Activated CD8-positive, alpha-beta memory T cell treated with anti-CD3 and anti-CD28 coated beads for 4 hours (primary cell): ENCODE measurements around the gene MANSC1.
"Not testable (repeated sequence)": the region's sequence is repeated elsewhere in the genome, so short reads cannot be mapped to it uniquely, and the experiment has no call there.

Experiments
- DNase-seq, 2 donors: peaks; one replicate each; pipeline ENCODE4 v3.0.0-alpha.2; 2020; ENCODE audit warnings: low read depth in 2 of 2

The MANSC1 gene

DNA sequence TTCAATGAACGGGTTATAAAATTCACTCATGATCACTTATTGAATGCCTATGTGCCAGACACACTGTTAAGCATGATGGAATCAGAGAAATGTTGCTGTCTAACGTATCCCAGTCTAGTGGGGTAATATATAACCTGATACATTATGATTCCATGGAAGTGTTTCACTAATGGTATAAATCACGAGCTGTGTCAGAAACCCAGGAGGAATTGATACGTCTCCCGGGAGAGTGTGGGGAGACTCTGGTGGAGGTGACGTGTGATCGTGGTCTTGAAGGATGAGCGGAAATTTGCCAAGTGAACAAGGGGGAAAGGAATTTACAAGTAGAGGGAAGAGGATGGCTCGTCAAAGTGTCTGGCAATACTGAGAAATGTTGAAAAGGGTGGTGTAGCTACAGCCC is 26.5 kb downstream of the MANSC1 start:
- DNase-seq: no peak

GRCh38 chr12:12323118-12323517 is 26.9 kb downstream of the MANSC1 start:
- no peak for DNase-seq

GRCh38 chr12:12319451-12320183 is 30.4 kb downstream of the MANSC1 start:
- DNase-seq: no peak

GRCh38 chr12:12315838-12316237 is 34.2 kb downstream of the MANSC1 start:
- no peak for DNase-seq

DNA sequence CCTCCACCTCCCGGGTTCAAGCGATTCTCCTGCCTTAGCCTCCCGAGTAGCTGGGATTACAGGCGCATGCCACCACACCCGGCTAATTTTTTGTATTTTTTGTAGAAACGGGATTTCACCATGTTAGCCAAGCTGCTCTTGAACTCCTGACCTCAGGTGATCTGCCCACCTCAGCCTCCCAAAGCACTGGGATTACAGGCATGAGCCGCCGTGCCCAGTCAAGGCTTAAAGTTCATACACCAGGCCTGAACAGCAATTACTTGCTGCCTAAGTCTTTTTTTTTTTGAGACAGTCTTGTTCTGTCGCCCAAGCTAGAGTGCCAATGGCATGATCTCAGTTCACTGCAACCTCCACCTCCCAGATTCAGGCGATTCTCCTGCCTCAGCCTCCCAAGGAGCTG is 39.3 kb downstream of the MANSC1 start:
- DNase-seq: not testable (repeated sequence)

GRCh38 chr12:12305568-12306300 is 44.3 kb downstream of the MANSC1 start:
- DNase-seq: no peak

- no peak for DNase-seq
Measured at GRCh38 chr12:12302976-12303375, 47.1 kb downstream of the MANSC1 start.

- no peak for DNase-seq
Measured at GRCh38 chr12:12301122-12301521, 48.9 kb downstream of the MANSC1 start.

GRCh38 chr12:12297201-12297830 is 52.7 kb downstream of the MANSC1 start:
- no peak for DNase-seq

- no peak for DNase-seq
Measured at GRCh38 chr12:12294215-12295005, 55.6 kb downstream of the MANSC1 start.

DNA sequence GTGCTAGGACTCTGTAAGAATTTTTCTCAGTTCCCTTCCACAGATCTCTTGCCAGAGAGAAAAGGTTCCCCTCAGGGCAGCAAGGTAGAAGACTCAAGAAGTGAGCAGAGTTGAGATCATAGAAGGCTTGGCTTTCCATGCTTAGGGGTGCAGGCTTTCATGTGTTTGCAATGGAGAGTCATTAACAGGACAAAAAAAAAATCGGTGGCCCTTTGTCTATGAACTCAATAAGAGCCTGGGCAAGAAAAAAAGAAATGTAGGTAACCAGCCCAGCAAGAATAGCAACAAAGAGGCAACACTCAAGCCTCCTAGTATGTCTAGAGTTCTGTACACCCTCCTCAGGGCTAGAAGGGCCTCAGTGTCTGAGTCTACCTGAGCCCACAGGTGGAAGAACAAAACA is 59.8 kb downstream of the MANSC1 start:
- no peak for DNase-seq

DNA sequence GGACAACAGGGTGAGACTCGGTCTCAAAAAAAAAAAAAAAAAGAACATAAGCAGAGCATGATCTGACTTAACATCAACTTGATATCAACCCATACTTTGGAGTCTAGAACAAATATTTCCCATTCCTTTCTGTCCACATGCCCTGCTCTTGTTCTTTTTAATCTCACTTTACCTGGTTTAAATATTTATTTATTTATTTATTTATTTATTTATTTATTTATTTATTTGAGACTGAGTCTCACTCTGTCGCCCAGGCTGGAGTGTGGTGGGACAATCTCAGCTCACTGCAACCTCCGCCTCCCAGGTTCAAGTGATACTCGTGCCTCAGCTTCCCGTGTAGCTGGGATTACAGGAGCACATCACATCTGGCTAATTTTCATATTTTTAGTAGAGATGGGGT is 63.6 kb downstream of the MANSC1 start:
- no peak for DNase-seq

- DNase-seq: no peak
Measured at GRCh38 chr12:12282761-12283425, 67.1 kb downstream of the MANSC1 start.

DNA sequence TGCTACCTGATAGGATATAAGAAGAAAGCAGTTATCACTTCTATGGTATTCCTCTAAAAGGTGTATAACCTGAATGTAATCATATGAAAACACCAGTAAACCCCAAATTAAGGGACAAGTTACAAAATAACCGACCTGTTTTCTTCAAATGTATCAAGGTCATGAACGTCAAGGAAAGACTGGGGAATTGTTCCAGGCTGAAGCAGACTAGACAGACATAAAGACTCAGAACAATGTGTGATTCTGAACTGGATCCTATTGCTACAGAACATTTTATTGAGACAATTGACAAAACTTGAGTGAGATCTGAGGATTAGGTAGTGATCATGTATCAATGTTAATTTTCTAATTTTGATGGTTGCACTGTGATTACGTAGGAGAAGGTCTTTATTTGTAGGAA is 67.8 kb downstream of the MANSC1 start:
- DNase-seq: no peak

DNA sequence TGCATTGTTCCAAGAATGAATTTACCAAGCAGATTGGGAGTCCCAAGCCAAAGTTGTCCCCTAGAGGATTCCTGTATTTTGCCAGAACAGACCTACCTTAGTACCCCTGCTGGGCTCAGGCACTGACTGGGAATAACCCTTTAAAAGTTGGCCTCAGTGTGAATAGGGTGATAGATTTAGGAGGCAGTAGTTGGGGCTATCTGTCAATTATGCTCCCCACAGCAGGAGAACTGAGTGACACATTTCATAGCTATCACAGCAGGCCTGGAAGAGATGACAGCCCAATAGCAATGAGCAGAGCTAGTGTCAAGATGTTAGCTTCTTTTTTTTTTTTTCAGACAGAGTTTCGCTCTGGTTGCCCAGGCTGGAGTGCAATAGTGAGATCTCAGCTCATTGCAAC is 68.9 kb downstream of the MANSC1 start:
- no peak for DNase-seq

GRCh38 chr12:12278899-12279298 is 71.1 kb downstream of the MANSC1 start:
- no peak for DNase-seq
